GM18867 (cell line): ENCODE data around the gene MEGF9.
"Not testable (repeated sequence)": the region's sequence is repeated elsewhere in the genome, so short reads cannot be mapped to it uniquely, and the experiment has no call there.

Experiments
- ATAC-seq: cut with Tn5 transposase; IDR thresholded peaks from one replicate; pipeline ENCODE4 v1.9.1; 2021; ENCODE audit warnings: mild to moderate bottlenecking, moderate library complexity; ENCODE audit not compliant: unreplicated experiment

Gene MEGF9

DNA sequence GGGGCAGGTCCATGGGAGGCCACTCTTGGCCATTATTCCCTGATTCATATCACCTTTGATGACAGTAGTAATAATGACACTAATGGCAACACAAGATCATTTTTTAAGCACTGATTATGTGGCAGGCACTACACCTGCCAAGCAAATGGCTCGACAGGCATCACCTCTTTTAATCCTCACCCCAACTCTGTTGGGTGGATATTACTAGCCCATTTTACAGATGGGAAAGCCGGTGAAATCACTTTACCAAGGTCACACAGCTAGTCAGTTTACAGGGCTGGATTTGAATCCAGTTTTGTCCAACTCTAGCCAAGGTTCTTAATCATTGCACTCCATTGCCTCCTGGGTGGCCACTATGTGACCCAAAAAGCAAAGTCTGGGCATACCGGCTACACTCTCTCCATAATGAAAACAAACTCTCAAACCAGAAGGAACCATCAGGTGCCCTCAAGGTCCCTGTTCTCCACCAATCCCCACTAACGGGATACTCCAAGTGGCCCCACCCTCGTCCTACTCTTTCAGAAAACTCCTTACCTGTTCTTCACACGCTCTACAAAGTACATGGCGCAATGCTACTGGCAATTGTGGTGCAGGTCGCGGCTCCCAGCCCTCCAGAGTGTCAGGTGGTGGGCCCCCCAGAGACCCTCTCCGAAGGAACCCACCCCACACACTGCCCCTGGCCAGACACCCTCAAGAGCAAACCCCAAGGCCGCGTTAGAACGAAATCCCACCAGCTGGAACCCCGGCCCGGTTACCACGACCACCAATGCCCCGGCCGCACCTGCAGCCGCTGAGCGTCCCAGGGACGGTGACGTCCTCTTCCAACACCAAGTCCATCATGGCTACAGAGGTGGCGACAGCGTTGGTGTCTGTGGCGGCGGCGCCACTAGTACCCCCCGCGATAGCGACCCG lies 134.9 kb downstream of the MEGF9 start:
- peak; percentile 35 for ATAC-seq

DNA sequence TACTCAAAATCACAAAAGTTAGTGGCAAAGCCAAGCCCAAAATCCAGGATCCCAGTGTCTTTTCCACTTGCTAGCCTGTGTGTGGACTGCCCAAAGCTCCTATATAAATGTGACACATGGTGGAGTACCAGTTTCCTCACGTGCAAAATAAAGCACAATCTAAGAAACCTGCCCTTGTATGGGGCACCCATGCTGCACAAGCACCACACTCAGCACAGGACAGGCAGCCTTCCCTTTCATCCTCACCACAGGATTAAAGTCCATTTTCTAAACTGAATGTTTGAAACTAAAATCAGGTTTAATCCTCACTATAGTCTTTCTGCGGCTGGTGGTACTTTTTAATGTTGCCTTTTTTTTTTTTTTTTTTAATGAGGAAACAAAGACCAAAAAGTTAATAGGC lies 139.8 kb downstream of the MEGF9 start:
- no peak for ATAC-seq

DNA sequence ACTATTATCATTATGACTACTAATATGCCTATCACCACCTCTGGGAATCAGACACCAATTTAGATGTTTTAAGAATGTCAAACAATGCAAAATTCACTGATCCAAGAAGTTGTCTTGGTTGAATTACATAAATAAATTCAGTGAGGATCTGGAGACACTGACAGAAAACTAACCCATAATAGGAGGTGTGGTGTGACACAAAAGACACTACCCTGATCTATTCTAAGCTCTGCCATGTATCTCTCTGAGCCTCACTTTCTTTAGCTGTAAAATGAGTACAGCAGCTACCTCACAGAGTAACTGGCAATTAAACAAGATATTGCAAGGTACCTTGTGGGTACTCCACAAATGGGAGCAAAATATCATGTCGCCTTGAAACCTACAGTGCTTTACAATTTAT lies 141.8 kb downstream of the MEGF9 start:
- ATAC-seq = no peak

DNA sequence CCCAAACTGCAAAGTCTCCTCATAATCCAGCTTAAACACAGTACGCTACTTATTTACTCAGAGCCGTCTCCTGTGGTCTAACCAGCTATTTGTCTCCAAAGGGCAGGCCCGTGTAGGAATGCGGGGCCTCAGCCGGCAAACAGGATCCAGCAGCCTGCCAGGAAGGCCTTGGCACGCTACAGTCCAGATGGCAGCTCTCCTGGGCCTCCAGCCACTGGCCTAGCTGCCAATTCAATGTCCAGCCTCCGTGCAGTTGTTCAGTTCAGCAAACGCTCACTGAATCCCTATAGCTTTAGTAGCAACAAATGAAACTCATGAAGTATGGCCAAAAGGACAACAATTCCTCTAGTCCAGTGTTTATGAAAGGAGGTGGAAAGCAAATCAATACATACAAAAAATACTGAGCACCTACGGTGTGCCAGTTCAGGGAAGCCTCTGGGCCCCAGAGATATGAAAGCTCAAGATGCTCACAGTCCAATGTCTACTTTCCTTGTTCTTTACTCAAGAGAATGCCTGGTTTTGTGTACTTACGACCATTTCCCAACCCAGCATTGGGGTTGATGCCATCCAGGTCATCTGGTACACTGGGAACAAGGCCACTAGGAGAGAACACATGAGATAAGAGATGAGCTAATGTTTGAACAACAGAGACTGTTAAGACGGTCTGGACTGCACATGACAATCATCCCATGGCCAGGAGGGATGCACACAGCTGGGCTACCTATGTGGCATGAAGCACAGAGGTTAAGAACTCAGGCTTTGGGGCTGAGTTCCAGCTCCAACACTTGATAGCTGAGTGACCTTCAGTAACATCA lies 142.6 kb downstream of the MEGF9 start:
- no peak for ATAC-seq

DNA sequence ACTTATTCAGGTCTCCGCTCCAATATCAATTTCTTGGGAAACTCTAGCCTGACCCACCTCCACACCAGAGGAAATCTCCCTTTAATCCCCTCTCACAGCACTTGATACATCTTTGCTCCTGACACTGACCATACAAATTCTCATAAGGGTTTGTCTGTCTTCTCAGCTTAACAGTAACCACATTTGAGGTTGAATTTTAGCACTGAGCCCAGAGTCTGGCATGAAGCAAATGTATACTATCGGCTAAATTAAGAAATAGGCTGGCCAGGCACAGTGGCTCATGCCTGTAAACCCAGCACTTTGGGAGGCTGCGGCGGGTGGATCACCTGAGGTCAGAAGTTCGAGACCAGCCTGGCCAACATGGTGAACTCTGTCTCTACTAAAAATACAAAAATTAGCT lies 144.0 kb downstream of the MEGF9 start:
- ATAC-seq = no peak

DNA sequence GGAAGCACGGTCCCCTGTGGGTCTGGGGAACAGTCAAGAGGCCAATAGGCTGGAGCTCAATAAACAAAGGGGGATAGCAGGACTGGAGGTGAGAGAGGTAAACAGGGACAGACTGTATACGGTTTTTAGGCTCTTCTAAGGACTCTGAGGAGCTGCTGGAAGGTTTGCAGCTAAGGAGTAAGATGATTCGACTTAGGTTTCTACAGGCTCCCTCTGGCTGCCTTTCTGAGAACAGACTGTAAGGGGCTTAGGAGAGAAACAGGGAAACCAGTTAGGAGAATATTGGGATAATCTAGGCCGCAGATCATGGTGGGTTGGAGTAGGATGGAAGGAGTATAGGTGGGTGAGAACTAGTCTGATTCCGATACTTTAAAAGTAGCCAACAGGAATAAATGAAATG lies 144.7 kb downstream of the MEGF9 start:
- ATAC-seq = no peak

DNA sequence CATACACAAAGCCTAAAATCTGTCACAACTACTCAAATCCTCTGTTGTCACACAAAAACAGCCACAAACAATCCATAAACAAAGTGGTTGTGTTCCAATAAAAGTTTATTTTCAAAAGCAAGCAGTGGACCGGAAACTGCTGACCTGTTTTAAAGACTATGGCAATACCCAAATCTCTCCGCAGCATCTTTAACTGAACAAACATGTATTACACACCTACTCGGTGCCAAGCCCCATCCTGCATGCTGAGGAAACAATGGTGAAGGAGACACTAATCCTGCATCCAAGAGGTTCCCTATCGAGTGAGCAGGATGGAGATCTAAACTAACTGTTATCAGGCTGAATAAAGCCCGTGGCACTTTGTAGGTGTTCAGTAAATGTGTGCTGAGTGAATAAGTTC lies 145.5 kb downstream of the MEGF9 start:
- no peak for ATAC-seq

DNA sequence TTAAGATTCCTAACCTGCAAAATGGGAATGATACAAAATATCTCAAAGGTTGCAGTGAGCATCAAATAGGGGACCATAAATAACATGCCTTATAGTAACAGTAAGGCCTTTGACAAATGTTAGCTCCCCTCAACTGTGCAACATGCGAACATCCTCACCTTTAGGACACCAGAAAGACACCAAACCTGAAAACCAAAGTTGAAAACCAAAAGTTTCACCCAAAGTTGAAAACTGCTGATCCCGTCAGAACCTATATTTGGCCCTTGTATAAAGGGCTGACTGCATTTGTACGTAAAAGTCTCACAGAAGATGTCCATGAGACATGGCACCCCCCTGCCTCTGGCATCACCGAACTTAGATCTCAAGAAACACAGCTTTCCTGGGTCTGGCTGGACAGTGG lies 146.4 kb downstream of the MEGF9 start:
- no peak for ATAC-seq

DNA sequence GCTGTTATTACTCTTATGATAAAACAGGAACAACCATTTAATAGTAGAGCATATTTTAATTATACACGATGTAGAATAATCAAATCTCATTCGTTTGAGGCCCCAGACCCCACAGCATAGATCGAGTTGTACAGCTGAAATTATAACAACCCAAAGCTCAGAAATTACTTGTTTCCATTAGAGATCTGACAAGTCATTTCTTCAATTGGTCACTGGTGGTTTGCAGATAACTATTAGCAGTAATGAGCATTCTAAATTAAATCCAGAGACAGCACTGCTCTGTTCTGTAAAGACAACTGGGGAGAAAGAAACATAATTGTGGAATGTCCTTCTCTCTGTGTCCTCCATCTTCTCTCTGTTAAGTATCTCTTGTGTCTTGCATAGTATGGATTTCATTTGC lies 147.2 kb downstream of the MEGF9 start:
- no peak for ATAC-seq

DNA sequence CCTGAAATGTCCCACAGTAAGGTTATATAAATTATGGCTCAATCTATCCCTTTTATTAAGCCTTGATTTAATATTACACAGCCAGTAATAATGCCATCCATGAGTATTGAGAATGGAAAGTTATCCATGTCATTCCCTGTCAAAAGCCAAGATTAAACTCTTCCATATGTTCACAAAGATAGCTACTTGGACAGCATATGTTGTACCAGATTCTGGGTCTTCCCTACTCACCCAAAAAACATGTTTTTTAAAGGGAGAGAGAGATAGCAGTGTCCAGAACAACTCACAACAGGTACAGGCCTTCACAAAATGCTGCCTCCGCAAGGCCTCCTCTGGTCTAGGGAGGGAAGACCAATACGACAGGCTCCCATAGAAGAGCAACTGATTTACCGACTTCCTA lies 149.7 kb downstream of the MEGF9 start:
- no peak for ATAC-seq

DNA sequence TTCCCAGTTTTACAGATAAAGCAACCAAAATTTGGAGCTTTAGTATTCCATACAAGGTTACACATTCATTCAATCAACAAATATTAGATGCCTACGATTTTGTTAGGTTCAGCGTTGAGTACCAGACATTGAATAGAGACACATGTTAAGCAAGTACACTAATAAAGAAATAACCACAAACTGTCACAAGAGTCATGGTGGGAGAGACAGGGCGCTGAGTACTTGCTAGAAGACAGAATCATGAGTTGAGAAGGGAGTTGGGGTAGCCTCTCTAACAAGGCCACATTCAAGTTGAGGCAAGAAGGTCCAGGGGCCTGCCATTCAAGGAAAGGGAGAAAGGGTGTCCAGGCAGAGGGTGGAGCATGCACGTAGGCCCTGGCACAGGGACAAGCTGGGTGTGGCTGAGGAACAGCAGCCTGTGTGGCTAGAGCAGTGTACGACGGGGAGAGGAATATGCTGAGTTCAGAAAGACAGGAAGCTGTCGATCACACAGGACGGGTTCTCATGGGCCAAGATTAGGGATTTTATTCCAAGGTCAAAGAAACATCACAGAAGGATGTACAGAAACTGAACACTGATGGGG lies 151.3 kb downstream of the MEGF9 start:
- ATAC-seq = no peak

DNA sequence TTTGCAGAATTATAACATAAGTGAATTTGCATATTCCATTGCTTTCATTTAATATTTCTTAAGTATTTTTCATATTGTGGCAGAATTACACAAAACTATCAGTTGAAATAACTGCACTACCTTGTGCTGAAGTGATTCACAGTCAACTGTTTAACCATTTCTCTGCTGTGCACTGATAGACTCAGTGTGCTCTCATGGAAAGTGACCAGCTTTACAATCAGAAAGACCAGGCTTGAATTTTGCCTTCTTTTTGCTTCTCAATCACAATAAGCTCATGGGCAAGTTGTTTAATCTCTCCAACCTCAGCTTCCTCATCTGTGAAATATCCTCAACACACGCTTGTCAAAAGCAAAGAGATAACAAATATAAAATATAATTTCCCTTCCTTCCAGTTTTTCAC lies 152.6 kb downstream of the MEGF9 start:
- no peak for ATAC-seq

DNA sequence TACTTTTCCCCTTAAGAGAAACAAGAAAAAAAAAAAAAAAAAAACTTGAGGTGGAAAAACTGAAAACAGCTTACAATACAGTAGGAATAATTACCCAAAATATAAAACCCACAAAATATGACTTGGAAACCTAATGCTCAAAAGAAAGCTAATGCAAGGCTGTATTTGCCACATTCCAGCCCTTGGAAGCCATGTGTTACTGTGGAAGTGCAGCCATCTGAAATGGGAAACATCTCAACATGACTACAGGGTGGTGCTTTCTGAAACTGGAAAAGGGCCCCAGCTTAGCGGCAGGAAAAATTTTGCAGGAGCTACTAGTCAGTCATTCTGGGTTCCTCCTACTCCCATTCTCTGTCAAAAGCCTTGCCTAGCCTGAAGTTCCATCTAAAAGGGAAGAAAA lies 154.7 kb downstream of the MEGF9 start:
- no peak for ATAC-seq

DNA sequence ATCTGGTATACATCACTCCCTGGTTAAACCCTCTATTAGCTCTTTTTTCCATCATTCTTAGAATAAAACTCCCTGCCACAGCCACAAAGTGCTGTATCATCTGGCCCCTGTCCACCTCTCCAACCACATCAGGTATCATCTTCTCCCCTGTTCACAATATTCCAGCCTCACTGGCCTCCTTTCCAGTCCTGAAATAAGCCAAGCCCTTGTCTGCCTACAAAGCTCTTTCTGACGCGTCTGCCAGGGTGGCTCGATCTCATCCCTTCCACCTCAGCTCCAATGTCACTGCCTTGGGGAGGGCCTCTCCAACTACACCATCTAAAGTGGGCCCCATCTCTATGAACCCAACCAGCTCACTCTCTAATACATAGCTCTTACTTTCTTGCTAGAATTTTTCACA lies 155.8 kb downstream of the MEGF9 start:
- ATAC-seq = no peak

DNA sequence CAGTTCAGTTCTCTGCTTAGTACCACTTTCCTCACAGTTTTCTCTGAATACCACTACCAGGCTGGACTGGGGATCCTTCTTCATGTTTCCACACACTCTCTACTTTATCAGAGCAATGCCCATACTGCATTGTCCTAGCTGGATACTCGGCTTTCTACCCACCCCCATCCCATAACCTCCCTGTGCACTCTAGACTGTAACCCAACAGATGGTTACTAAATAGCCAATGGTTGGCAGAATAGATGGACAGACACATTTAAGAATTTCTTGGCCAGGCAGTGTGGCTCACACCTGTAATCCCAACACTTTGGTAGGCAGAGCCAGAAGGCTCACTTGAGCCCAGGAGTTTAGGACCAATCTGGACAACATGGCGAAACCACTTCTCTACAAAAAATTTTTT lies 157.1 kb downstream of the MEGF9 start:
- ATAC-seq = no peak

DNA sequence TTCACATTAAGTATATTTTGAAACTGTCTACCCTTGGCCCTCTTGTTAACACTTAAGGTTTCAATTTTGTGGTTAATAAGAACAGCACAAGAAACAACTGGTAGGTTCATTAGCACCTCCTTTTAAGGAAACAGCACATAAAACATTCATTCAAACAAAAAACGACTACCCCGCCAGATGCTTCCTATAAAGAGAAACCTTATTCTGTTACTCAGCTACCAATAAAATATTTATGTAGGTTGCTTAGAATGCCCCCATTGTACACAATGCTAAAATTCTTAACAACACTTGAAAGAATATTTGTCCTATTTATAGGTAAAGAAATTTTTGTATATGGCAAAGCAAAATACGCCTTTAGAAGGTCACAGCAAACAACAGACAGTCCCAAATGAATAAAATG lies 157.5 kb downstream of the MEGF9 start:
- ATAC-seq = no peak

DNA sequence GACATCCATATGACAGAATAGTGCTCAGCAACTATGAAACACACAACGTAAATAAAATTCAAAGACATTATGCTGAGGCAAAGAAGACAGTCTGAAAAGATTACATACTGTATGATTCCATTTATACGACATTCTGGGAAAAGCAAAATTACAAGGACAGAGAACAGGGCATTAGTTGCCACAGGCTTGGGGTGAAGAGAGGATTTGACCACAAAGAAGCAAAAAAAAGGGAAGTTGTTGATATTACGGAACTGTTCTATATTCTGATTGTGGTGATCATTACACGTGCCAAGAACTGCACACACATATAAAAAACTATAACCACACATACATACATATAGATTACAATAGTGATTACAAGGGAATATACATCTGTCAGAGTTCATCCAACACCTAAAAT lies 158.4 kb downstream of the MEGF9 start:
- no peak for ATAC-seq

DNA sequence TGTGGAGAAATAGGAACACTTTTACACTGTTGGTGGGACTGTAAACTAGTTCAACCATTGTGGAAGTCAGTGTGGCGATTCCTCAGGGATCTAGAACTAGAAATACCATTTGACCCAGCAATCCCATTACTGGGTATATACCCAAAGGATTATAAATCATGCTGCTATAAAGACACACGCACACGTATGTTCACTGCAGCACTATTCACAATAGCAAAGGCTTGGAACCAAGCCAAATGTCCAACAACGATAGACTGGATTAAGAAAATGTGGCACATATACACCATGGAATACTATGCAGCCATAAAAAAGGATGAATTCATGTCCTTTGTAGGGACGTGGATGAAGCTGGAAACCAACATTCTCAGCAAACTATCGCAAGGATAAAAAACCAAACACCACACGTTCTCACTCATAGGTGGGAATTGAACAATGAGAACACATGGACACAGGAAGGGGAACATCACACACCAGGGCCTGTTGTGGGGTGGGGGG lies 162.0 kb downstream of the MEGF9 start:
- not testable (repeated sequence) for ATAC-seq
